ENCODE measurements around the gene FLRT3.

DNA sequence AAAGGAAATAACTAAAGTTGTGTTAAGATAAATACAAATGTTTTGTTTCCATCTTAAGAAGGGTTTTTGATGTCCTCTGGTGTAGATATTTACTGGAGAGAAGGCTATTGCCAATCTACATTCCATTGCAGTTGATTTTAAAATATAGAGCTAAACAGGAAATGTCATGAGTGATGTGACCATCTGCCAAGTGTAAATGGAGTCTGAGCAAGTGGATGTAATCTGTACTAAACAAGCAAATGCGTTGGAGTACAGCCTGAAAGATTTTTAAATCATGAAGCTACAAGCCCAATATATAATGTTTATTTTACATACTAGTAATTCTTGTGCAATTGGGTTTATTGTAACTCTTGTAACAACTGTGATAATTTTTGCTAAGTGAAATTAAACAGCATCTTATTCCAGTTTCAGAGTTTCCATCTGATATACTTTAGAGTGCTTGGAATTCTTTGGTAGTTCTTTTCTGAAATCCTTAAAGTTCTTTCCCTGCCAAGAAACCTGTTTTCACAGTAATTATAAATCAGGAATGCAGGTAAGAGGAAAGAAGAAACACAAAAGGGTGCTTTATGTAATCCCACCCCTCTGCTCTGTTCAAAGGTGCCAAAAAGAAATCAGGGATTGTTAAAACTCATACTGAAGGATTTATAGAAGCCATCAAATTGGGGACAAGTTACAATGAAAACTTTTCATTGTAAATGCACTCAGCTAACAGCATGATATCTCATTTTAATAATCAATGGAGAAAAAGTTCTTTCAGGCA lies 47.2 kb upstream of the FLRT3 start:
- no peak for TF ChIP-seq EZH2phosphoT487 (IDR thresholded peaks at IDR 0.05; ENCODE audit: insufficient read depth, low read depth)
- TF ChIP-seq EZH2 (IDR thresholded peaks at IDR 0.05; ENCODE audit: insufficient read depth, poor library complexity, severe bottlenecking): no peak
